GM12892 (cell line): ENCODE measurements around the gene SMARCB1.
"Not testable (repeated sequence)": the region's sequence is repeated elsewhere in the genome, so short reads cannot be mapped to it uniquely, and the experiment has no call there.

Experiments used
- DNase-seq: peaks from one replicate; pipeline ENCODE4 v3.0.0; 2011; ENCODE audit not compliant: insufficient read length
- FAIRE-seq: peaks from 2 replicates; lab custom pipeline; 2011; peaks lifted over from hg19 to GRCh38; lab: Jason Lieb, UNC
- POLR2A ChIP-seq: IDR thresholded peaks from 2 replicates; pipeline ENCODE4 v1.6.1; 2011; ENCODE audit warnings: low read depth, low read length, control low read depth
- POLR2AphosphoS5 ChIP-seq: IDR thresholded peaks from 2 replicates; pipeline ENCODE4 v1.6.1; 2011; ENCODE audit warnings: low read depth, low read length, control low read depth
- TAF1 ChIP-seq: IDR thresholded peaks from 2 replicates; pipeline ENCODE4 v1.6.1; 2011; ENCODE audit warnings: low read depth, mild to moderate bottlenecking, control low read depth, low read length, borderline replicate concordance

The SMARCB1 gene

DNA sequence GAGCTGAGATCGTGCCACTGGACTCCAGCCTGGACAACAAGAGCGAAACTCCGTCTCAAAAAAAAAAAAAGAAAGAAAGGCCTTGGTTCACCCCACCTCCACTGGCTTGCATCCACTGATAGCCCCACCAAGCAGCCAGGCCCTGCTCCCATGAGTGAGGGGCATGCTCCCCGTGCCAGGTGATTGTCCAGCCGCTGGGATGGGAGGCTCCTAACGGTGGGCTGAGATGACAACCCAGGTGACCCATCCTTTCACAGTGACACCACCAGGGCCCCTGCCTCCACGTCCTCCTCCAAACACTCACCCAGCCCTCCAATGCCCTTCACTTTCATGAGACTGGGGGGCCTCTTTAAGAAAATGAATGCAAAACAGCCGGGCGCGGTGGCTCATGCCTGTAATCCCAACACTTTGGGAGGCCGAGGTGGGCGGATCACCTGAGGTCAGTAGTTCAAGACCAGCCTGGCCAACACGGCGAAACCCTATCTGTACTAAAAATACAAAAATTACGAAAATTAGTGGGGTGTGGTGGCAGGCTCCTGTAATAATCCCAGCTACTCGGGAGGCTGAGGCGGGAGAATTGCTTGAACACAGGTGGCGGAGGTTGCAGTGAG, 60.6 kb downstream of the SMARCB1 start:
- no peak for DNase-seq
- peak; percentile 24 for FAIRE-seq
- no peak for TF ChIP-seq POLR2AphosphoS5
- TF ChIP-seq TAF1: no peak
- no peak for TF ChIP-seq POLR2A

DNA sequence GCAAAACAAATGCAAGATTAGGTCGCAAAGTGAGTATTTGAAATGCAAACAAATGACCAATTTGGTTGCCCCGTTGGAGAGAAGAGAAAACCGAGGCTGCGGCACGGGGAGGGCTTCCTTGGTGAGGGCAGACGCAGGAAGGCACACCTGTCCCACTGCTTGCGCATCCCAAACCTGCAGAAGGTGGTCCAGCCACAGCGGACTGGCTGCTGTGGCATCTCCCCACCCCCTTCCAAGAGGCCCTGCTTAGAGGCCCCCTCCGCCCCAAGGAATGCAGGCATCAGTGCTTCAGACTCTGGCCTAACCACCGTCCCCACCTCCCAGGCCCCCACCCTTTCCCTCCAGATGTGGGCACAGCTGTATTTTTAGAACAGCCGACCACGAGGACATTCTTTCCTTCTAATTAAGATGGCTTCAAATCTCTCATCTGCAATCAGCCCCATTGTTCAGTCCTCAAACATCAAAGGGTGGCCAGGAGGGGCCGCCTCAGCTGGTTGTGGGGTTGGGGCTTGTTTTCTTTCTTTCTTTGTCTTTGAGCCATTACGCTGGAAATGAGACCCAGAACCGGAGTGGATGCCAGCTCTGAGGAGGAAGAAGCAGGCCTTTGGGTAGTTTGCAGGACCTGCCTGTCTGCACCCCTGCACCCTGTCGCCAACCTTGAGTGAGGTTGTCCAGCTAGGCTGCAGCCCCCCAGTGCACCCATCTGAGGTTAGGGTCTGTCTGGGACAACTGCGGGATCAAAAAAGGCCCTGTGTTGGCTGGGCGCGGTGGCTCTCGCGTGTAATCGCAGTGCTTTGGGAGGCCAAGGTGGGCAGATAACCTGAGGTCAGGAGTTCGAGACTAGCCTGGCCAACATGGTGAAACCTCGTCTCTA, 61.5 kb downstream of the SMARCB1 start:
- TF ChIP-seq POLR2A (no peak), POLR2AphosphoS5 (no peak), TAF1 (no peak)
- FAIRE-seq: no peak

GRCh38 chr22:23849009-23850006, 62.5 kb downstream of the SMARCB1 start:
- TF ChIP-seq POLR2AphosphoS5: no peak
- no peak for TF ChIP-seq POLR2A
- TF ChIP-seq TAF1: no peak
- DNase-seq (peak; percentile 90), FAIRE-seq (peak; percentile 88)

More for the DNA sequence above, 61.5 kb downstream of the SMARCB1 start:
- DNase-seq: no peak

DNA sequence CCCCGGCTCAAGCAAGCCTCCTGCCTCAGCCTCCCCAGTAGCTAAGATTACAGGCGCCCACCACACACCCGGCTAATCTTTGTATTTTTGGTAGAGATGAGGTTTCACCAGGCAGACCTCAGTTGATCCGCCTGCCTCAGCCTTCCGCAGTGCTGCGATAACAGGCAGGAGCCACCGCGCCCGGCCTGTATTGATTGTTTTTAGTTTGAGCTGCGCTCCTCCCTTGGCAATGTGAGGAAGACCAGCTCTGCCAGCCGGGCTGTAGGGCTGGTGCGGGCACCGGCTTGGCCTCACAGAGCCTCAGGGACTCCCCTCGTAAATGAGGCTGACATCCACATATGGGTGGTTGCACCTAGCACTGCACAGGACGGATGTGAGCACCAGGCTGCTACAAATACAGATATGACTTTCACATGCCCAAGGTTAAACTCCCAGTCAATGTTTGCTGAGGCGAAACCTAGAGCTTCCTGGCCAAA, 63.4 kb downstream of the SMARCB1 start:
- FAIRE-seq (peak; percentile 62), DNase-seq (no peak)
- no peak for TF ChIP-seq POLR2AphosphoS5
- TF ChIP-seq POLR2A: no peak
- no peak for TF ChIP-seq TAF1

DNA sequence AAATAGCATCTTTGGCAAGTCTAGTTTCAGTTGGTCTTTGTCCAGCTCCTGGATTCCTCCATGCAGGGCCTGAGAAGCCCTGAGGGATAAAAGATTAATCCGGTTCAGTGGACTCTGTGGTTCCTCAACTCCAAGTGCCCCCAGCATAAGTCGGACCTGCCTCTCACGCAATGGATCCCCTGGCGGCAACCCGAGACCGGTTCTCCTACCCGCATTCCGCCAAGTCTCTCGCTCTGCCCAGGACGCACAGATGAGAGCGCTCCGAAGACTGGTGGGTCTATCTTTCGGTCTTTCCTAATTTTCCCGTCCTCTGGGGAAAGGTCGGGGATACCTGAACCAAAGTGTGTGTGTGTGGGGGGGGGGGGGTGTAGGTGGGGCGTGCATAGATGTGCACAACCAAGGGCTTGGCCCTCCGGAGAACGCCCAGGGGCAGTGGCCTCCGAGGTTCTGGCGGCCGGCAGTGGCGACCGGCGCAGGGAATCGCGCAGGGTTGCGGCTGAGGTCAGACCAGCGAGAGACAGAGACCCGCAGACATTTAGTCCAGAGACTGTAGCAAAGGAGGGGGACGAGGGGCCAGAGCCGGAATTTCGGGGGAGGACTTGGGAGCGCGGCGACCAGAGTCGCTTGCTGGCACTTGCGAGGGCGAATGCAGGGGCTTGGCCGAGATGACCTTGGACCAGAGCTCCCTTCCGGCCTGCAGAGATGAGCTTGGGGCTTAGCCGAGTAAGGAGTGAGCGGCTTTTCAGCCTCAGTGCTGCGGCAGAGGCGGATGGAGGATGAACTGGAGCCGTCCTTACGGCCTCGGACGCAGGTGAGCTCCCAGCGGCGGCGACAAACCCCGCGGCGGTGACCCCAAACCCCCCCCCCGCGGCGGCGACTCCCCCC, 70.2 kb downstream of the SMARCB1 start:
- TF ChIP-seq POLR2AphosphoS5 (no peak), TAF1 (no peak), POLR2A (no peak)
- DNase-seq: peak; percentile 65
- FAIRE-seq: no peak

- FAIRE-seq (peak; percentile 99), DNase-seq (peak; percentile 96)
- TF ChIP-seq TAF1 (peak; percentile 83), POLR2A (peak; percentile 88), POLR2AphosphoS5 (peak; percentile 92)
These were observed 71.1 kb downstream of the SMARCB1 start, which contains the start of gene SLC2A11 for GRCh38 chr22:23857606-23858483. TSS of gene SLC2A11 (plus strand) at chr22:23857875. CDS start at chr22:23858000, 125 bp downstream.

DNA sequence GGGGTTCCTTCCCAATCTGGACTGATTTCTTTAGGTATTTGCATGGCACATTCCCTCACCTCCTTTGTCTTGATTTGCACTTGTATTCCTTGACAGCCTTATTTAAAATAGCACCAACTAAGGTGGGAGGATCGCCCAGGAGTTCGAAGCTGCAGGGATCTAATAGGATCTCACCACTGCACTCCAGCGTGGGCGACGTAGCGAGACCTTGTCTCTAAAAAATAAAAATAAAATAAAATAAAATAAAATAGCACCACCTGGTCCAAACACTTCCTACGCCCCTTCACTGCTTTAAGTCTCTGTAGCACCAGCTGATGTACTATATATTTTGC, 71.7 kb downstream of the SMARCB1 start:
- DNase-seq: no peak
- no peak for TF ChIP-seq TAF1
- no peak for TF ChIP-seq POLR2A
- no peak for TF ChIP-seq POLR2AphosphoS5
- FAIRE-seq: no peak

DNA sequence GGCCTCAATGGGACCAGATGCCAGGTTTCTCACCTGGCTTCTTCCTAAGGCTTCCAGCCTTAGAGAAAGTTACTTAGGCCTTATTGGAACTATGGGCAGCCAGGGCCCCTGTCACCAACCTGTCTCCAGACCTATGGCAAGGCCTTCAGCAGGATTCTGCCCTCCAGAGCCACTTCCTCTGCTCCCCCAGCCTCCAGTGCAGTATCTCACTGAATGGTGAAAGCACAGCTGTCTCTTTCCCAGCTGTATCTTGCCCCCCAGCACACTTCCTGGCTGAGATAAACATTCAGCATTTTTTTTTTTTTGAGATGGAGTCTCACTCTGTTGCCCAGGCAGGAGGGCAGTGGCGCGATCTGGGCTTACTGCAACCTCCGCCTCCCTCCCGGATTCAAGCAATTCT, 72.4 kb downstream of the SMARCB1 start:
- DNase-seq (no peak), FAIRE-seq (no peak)
- TF ChIP-seq POLR2A: no peak
- TF ChIP-seq POLR2AphosphoS5: no peak
- no peak for TF ChIP-seq TAF1

- DNase-seq, FAIRE-seq: not testable (repeated sequence)
These were observed 73.4 kb downstream of the SMARCB1 start for GRCh38 chr22:23860187-23860586.
